ENCODE data around the gene AKAIN1. TPM values are rescaled to one million over a fixed set of nuclear protein-coding genes. Genes with fewer than 3 reads are reported as not detected.

AKAIN1 gene
- total RNA-seq, 1 experiment from 2014 or later, result not detected

DNA sequence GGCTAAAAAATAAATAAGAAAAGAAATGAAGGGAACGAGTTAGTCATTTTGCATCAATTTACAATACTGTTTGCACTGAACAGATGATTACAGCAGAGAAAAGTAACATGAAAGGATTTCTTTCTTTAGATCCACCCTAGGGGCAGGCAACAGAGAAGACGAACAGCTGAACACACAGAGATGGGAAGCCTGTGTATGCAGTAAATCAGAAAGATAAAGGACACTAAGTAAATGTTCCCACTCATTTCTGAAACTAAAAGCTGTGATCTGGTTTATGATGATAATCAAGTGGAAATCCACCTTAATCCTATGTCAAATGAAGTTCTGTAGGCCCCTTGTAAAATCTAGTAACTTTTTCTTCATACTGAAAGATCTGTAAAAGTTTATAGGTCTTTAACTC, 54.2 kb downstream of the AKAIN1 start:
- Histone ChIP-seq H3K9me3 (ENCODE audit: low read length) (no peaks in the 10 kb centered on the region), H3K27me3 (ENCODE audit: low read length) (no peaks in the 10 kb centered on the region), H3K9me2 (replicated peaks; ENCODE audit: insufficient read depth, low read length) (no peaks in the 10 kb centered on the region), H3K4me3 (ENCODE audit: low read length) (no peak overlapping the region), H3K27ac (ENCODE audit: low read length) (no peak overlapping the region), H4K20me1 (ENCODE audit: insufficient read depth, low read depth, low read length) (no peaks in the 10 kb centered on the region), H3K4me2 (ENCODE audit: low read depth, low read length, poor library complexity, severe bottlenecking) (no peak overlapping the region), H3K36me3 (ENCODE audit: insufficient read depth, low read length) (no peaks in the 10 kb centered on the region), H2AFZ (ENCODE audit: low read length) (no peak overlapping the region), H3K9ac (ENCODE audit: low read length) (no peak overlapping the region), H3K79me2 (ENCODE audit: low read length) (no peaks in the 10 kb centered on the region), H3K4me1 (ENCODE audit: low read length) (no peaks in the 10 kb centered on the region)
- no peak for DNase-seq

- no peaks in the 10 kb centered on the region for H4K20me1 ChIP-seq (ENCODE audit: insufficient read depth, low read depth, low read length)
- no peak overlapping the region for H3K4me3 ChIP-seq (ENCODE audit: low read length)
- no peaks in the 10 kb centered on the region for H3K4me1 ChIP-seq (ENCODE audit: low read length)
- H2AFZ ChIP-seq (ENCODE audit: low read length), result no peak overlapping the region
- H3K36me3 ChIP-seq (ENCODE audit: insufficient read depth, low read length), result no peaks in the 10 kb centered on the region
- no peaks in the 10 kb centered on the region for H3K9me2 ChIP-seq (replicated peaks; ENCODE audit: insufficient read depth, low read length)
- no peak overlapping the region for H3K27ac ChIP-seq (ENCODE audit: low read length)
- no peaks in the 10 kb centered on the region for H3K27me3 ChIP-seq (ENCODE audit: low read length)
- no peak for DNase-seq
- H3K79me2 ChIP-seq (ENCODE audit: low read length), result no peaks in the 10 kb centered on the region
- no peak overlapping the region for H3K9ac ChIP-seq (ENCODE audit: low read length)
- no peaks in the 10 kb centered on the region for H3K9me3 ChIP-seq (ENCODE audit: low read length)
- no peak overlapping the region for H3K4me2 ChIP-seq (ENCODE audit: low read depth, low read length, poor library complexity, severe bottlenecking)
Observed at GRCh38 chr18:5142131-5142530, 54.9 kb downstream of the AKAIN1 start.

DNA sequence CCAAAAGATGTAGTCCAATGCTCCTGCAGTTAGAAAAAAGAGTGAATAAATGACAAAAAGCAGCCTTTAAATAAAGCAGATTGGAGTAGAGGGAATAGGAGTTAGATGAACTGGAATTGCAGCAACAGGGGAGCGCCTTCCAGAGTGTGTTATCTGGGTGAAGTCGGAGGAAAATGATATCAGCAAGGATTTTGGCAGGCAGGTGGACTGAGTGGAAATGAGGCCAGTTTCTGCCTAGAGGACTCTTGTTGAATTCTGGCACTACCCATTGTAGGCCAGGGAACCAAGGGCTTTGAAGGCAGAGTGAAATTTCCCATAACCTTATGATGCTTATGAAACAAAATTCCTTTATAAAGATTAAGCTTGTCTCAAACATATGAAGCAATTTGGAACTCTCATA, 59.8 kb downstream of the AKAIN1 start:
- Histone ChIP-seq H2AFZ (ENCODE audit: low read length) (no peak overlapping the region), H3K9ac (ENCODE audit: low read length) (no peak overlapping the region), H3K9me3 (ENCODE audit: low read length) (no peaks in the 10 kb centered on the region), H3K27ac (ENCODE audit: low read length) (no peak overlapping the region), H3K9me2 (replicated peaks; ENCODE audit: insufficient read depth, low read length) (no peaks in the 10 kb centered on the region), H3K4me2 (ENCODE audit: low read depth, low read length, poor library complexity, severe bottlenecking) (no peak overlapping the region), H3K27me3 (ENCODE audit: low read length) (no peaks in the 10 kb centered on the region), H3K79me2 (ENCODE audit: low read length) (no peaks in the 10 kb centered on the region), H3K4me3 (ENCODE audit: low read length) (no peak overlapping the region), H4K20me1 (ENCODE audit: insufficient read depth, low read depth, low read length) (no peaks in the 10 kb centered on the region), H3K36me3 (ENCODE audit: insufficient read depth, low read length) (no peaks in the 10 kb centered on the region), H3K4me1 (ENCODE audit: low read length) (no peaks in the 10 kb centered on the region)
- no peak for DNase-seq

- no peaks in the 10 kb centered on the region for H3K36me3 ChIP-seq (ENCODE audit: insufficient read depth, low read length)
Observed at GRCh38 chr18:5132987-5133386, 64.1 kb downstream of the AKAIN1 start.

GRCh38 chr18:5122272-5122671, 74.8 kb downstream of the AKAIN1 start:
- Histone ChIP-seq H3K79me2 (ENCODE audit: low read length) (no peaks in the 10 kb centered on the region), H3K9me3 (ENCODE audit: low read length) (peaks cover 3% of the 10 kb centered on the region; the same call in 1 of the 2 replicates), H3K36me3 (ENCODE audit: insufficient read depth, low read length) (no peaks in the 10 kb centered on the region), H3K4me1 (ENCODE audit: low read length) (no peaks in the 10 kb centered on the region), H2AFZ (ENCODE audit: low read length) (no peak overlapping the region), H3K9ac (ENCODE audit: low read length) (no peak overlapping the region), H3K27me3 (ENCODE audit: low read length) (no peaks in the 10 kb centered on the region), H3K9me2 (replicated peaks; ENCODE audit: insufficient read depth, low read length) (0 out of 2 replicates have a peak, but pooled peaks cover 2% of the 10 kb centered on the region), H3K27ac (ENCODE audit: low read length) (no peak overlapping the region), H4K20me1 (ENCODE audit: insufficient read depth, low read depth, low read length) (no peaks in the 10 kb centered on the region), H3K4me2 (ENCODE audit: low read depth, low read length, poor library complexity, severe bottlenecking) (no peak overlapping the region), H3K4me3 (ENCODE audit: low read length) (no peak overlapping the region)
- DNase-seq, result no peak

More at GRCh38 chr18:5132987-5133386, 64.1 kb downstream of the AKAIN1 start:
- Histone ChIP-seq H3K27ac (ENCODE audit: low read length) (no peak overlapping the region), H4K20me1 (ENCODE audit: insufficient read depth, low read depth, low read length) (no peaks in the 10 kb centered on the region), H3K4me2 (ENCODE audit: low read depth, low read length, poor library complexity, severe bottlenecking) (no peak overlapping the region), H3K27me3 (ENCODE audit: low read length) (no peaks in the 10 kb centered on the region), H3K9ac (ENCODE audit: low read length) (no peak overlapping the region), H3K4me1 (ENCODE audit: low read length) (no peaks in the 10 kb centered on the region), H3K9me2 (replicated peaks; ENCODE audit: insufficient read depth, low read length) (no peaks in the 10 kb centered on the region), H3K9me3 (ENCODE audit: low read length) (no peaks in the 10 kb centered on the region), H3K4me3 (ENCODE audit: low read length) (no peak overlapping the region), H2AFZ (ENCODE audit: low read length) (no peak overlapping the region), H3K79me2 (ENCODE audit: low read length) (no peaks in the 10 kb centered on the region)
- DNase-seq, result no peak

DNA sequence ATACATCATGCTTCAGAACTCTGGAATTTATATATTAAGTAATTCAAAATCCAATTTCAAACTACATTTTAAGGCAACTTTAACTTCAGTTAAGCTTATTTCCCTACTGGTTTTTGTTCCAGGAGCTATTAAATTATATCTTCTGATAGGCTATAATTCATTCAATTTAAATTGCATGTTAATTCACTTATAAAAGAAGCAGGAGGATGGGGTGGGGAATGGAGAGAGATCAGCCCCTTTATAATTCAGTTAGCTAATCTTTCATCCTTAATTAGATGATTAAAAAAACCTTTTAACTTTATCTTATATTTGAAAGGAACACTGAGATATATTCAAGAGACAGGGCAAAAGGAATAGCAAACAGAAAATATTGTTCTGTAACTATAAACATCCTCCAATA, 86.8 kb downstream of the AKAIN1 start:
- Histone ChIP-seq H3K79me2 (ENCODE audit: low read length) (no peaks in the 10 kb centered on the region), H3K4me2 (ENCODE audit: low read depth, low read length, poor library complexity, severe bottlenecking) (no peak overlapping the region), H3K4me1 (ENCODE audit: low read length) (no peaks in the 10 kb centered on the region), H3K4me3 (ENCODE audit: low read length) (no peak overlapping the region), H2AFZ (ENCODE audit: low read length) (no peak overlapping the region), H3K36me3 (ENCODE audit: insufficient read depth, low read length) (no peaks in the 10 kb centered on the region), H3K9me3 (ENCODE audit: low read length) (no peaks in the 10 kb centered on the region), H3K9ac (ENCODE audit: low read length) (no peak overlapping the region), H4K20me1 (ENCODE audit: insufficient read depth, low read depth, low read length) (no peaks in the 10 kb centered on the region), H3K27me3 (ENCODE audit: low read length) (no peaks in the 10 kb centered on the region), H3K27ac (ENCODE audit: low read length) (no peak overlapping the region), H3K9me2 (replicated peaks; ENCODE audit: insufficient read depth, low read length) (no peaks in the 10 kb centered on the region)
- no peak for DNase-seq

GRCh38 chr18:5107988-5108387, 89.1 kb downstream of the AKAIN1 start:
- H3K9ac ChIP-seq (ENCODE audit: low read length), result no peak overlapping the region
- no peaks in the 10 kb centered on the region for H3K9me3 ChIP-seq (ENCODE audit: low read length)
- H3K4me1 ChIP-seq (ENCODE audit: low read length), result no peaks in the 10 kb centered on the region
- DNase-seq, result no peak
- no peak overlapping the region for H3K27ac ChIP-seq (ENCODE audit: low read length)
- H3K36me3 ChIP-seq (ENCODE audit: insufficient read depth, low read length), result no peaks in the 10 kb centered on the region
- H3K4me3 ChIP-seq (ENCODE audit: low read length), result no peak overlapping the region
- no peak overlapping the region for H3K4me2 ChIP-seq (ENCODE audit: low read depth, low read length, poor library complexity, severe bottlenecking)
- no peaks in the 10 kb centered on the region for H3K27me3 ChIP-seq (ENCODE audit: low read length)
- H2AFZ ChIP-seq (ENCODE audit: low read length), result no peak overlapping the region
- H4K20me1 ChIP-seq (ENCODE audit: insufficient read depth, low read depth, low read length), result no peaks in the 10 kb centered on the region
- H3K79me2 ChIP-seq (ENCODE audit: low read length), result no peaks in the 10 kb centered on the region
- H3K9me2 ChIP-seq (replicated peaks; ENCODE audit: insufficient read depth, low read length), result no peaks in the 10 kb centered on the region

GRCh38 chr18:5106730-5107129, 90.3 kb downstream of the AKAIN1 start:
- Histone ChIP-seq H4K20me1 (ENCODE audit: insufficient read depth, low read depth, low read length) (no peaks in the 10 kb centered on the region), H3K9me3 (ENCODE audit: low read length) (no peaks in the 10 kb centered on the region), H3K27me3 (ENCODE audit: low read length) (no peaks in the 10 kb centered on the region), H3K4me2 (ENCODE audit: low read depth, low read length, poor library complexity, severe bottlenecking) (no peak overlapping the region), H3K9me2 (replicated peaks; ENCODE audit: insufficient read depth, low read length) (no peaks in the 10 kb centered on the region), H3K36me3 (ENCODE audit: insufficient read depth, low read length) (no peaks in the 10 kb centered on the region), H3K79me2 (ENCODE audit: low read length) (no peaks in the 10 kb centered on the region), H3K4me3 (ENCODE audit: low read length) (no peak overlapping the region), H3K4me1 (ENCODE audit: low read length) (no peaks in the 10 kb centered on the region), H2AFZ (ENCODE audit: low read length) (no peak overlapping the region), H3K27ac (ENCODE audit: low read length) (no peak overlapping the region), H3K9ac (ENCODE audit: low read length) (no peak overlapping the region)
- peak; percentile 57 for DNase-seq

- H3K4me3 ChIP-seq (ENCODE audit: low read length), result no peak overlapping the region
- no peak for DNase-seq
- H3K9me2 ChIP-seq (replicated peaks; ENCODE audit: insufficient read depth, low read length), result no peaks in the 10 kb centered on the region
- no peaks in the 10 kb centered on the region for H3K9me3 ChIP-seq (ENCODE audit: low read length)
- no peaks in the 10 kb centered on the region for H3K79me2 ChIP-seq (ENCODE audit: low read length)
- H3K27ac ChIP-seq (ENCODE audit: low read length), result no peak overlapping the region
- H3K4me1 ChIP-seq (ENCODE audit: low read length), result no peaks in the 10 kb centered on the region
- H3K27me3 ChIP-seq (ENCODE audit: low read length), result no peaks in the 10 kb centered on the region
- no peak overlapping the region for H3K9ac ChIP-seq (ENCODE audit: low read length)
- H4K20me1 ChIP-seq (ENCODE audit: insufficient read depth, low read depth, low read length), result no peaks in the 10 kb centered on the region
- no peak overlapping the region for H2AFZ ChIP-seq (ENCODE audit: low read length)
- H3K36me3 ChIP-seq (ENCODE audit: insufficient read depth, low read length), result no peaks in the 10 kb centered on the region
- H3K4me2 ChIP-seq (ENCODE audit: low read depth, low read length, poor library complexity, severe bottlenecking), result no peak overlapping the region
Observed at GRCh38 chr18:5104246-5104645, 92.8 kb downstream of the AKAIN1 start.

All from Karpas-422 (cell line).